Muscle layer of duodenum (tissue), 2 donors: Measurements from ENCODE around the gene CCR7.

Experiments
- H3K27ac ChIP-seq: one replicate; pipeline ENCODE4 v1.7.0; 2013; ENCODE audit warnings: mild to moderate bottlenecking, low read length
- H3K27me3 ChIP-seq: one replicate; pipeline ENCODE4 v1.7.0; 2013; ENCODE audit warnings: low read depth, mild to moderate bottlenecking, control low read depth, low read length
- H3K36me3 ChIP-seq, 2 donors: one replicate each; pipeline ENCODE4 v1.7.0; 2013; ENCODE audit warnings: low read length in 2 of 2, control low read depth in 1 of 2, mild to moderate bottlenecking in 1 of 2; ENCODE audit not compliant: insufficient read depth in 2 of 2, control insufficient read depth in 1 of 2
- H3K4me1 ChIP-seq, 2 donors: one replicate each; pipeline ENCODE4 v1.7.0; 2013; ENCODE audit warnings: low read length in 2 of 2, mild to moderate bottlenecking in 2 of 2, control low read depth in 1 of 2, moderate library complexity in 1 of 2; ENCODE audit not compliant: insufficient read depth in 2 of 2, control insufficient read depth in 1 of 2
- H3K4me3 ChIP-seq, 2 donors: one replicate each; pipeline ENCODE4 v1.7.0; 2013; ENCODE audit warnings: low read length in 2 of 2, low read depth in 1 of 2, mild to moderate bottlenecking in 1 of 2
- H3K9me3 ChIP-seq, 2 donors: one replicate each; pipeline ENCODE4 v1.7.0; 2013; ENCODE audit warnings: low read length in 2 of 2, control low read depth in 1 of 2, mild to moderate bottlenecking in 1 of 2; ENCODE audit not compliant: control insufficient read depth in 1 of 2
- donor health status: healthy.

Gene CCR7

GRCh38 chr17:40605306-40605705, 40.0 kb upstream of the CCR7 start:
- peaks cover 0 to 9% of the 10 kb centered on the region in 2 donors for H3K4me1 ChIP-seq
- no peaks in the 10 kb centered on the region for H3K9me3 ChIP-seq
- H3K4me3 ChIP-seq, result no peak overlapping the region
- H3K27ac ChIP-seq, result no peak overlapping the region
- no peaks in the 10 kb centered on the region for H3K36me3 ChIP-seq
- no peaks in the 10 kb centered on the region for H3K27me3 ChIP-seq

- Histone ChIP-seq H3K9me3 (no peaks in the 10 kb centered on the region), H3K27ac (no peak overlapping the region), H3K36me3 (no peaks in the 10 kb centered on the region), H3K4me3 (no peak overlapping the region), H3K27me3 (no peaks in the 10 kb centered on the region), H3K4me1 (peaks cover 0 to 9% of the 10 kb centered on the region in 2 donors)
These were observed 39.2 kb upstream of the CCR7 start for GRCh38 chr17:40604327-40605080.

- Histone ChIP-seq H3K4me3 (no peak overlapping the region), H3K36me3 (no peaks in the 10 kb centered on the region), H3K27me3 (no peaks in the 10 kb centered on the region), H3K27ac (no peak overlapping the region), H3K4me1 (peaks cover 0 to 9% of the 10 kb centered on the region in 2 donors), H3K9me3 (no peaks in the 10 kb centered on the region)
These were observed 37.5 kb upstream of the CCR7 start for GRCh38 chr17:40602445-40603443.

GRCh38 chr17:40600486-40601046, 35.3 kb upstream of the CCR7 start:
- H3K4me3 ChIP-seq, result no peak overlapping the region
- H3K9me3 ChIP-seq, result no peaks in the 10 kb centered on the region
- H3K27me3 ChIP-seq, result no peaks in the 10 kb centered on the region
- H3K36me3 ChIP-seq, result no peaks in the 10 kb centered on the region
- no peak overlapping the region for H3K27ac ChIP-seq
- peaks cover 0 to 9% of the 10 kb centered on the region in 2 donors for H3K4me1 ChIP-seq

GRCh38 chr17:40599468-40599763, 34.1 kb upstream of the CCR7 start:
- no peak overlapping the region for H3K27ac ChIP-seq
- H3K27me3 ChIP-seq, result no peaks in the 10 kb centered on the region
- peaks cover 0 to 9% of the 10 kb centered on the region in 2 donors for H3K4me1 ChIP-seq
- H3K4me3 ChIP-seq, result no peak overlapping the region
- H3K36me3 ChIP-seq, result no peaks in the 10 kb centered on the region
- no peaks in the 10 kb centered on the region for H3K9me3 ChIP-seq

GRCh38 chr17:40598619-40599467, 33.6 kb upstream of the CCR7 start:
- H3K27me3 ChIP-seq, result no peaks in the 10 kb centered on the region
- no peaks in the 10 kb centered on the region for H3K36me3 ChIP-seq
- no peaks in the 10 kb centered on the region for H3K9me3 ChIP-seq
- no peak overlapping the region for H3K27ac ChIP-seq
- no peak overlapping the region for H3K4me3 ChIP-seq
- peaks cover 0 to 9% of the 10 kb centered on the region in 2 donors for H3K4me1 ChIP-seq

GRCh38 chr17:40598301-40598618, 33.0 kb upstream of the CCR7 start:
- Histone ChIP-seq H3K27ac (no peak overlapping the region), H3K4me1 (peaks cover 0 to 9% of the 10 kb centered on the region in 2 donors), H3K4me3 (no peak overlapping the region), H3K27me3 (no peaks in the 10 kb centered on the region), H3K9me3 (no peaks in the 10 kb centered on the region), H3K36me3 (no peaks in the 10 kb centered on the region)

- Histone ChIP-seq H3K4me3 (no peak overlapping the region), H3K4me1 (peaks cover 0 to 7% of the 10 kb centered on the region in 2 donors), H3K27ac (no peak overlapping the region), H3K36me3 (no peaks in the 10 kb centered on the region), H3K9me3 (no peaks in the 10 kb centered on the region), H3K27me3 (no peaks in the 10 kb centered on the region)
These were observed 32.5 kb upstream of the CCR7 start for GRCh38 chr17:40597556-40598300.

- peaks cover 0 to 2% of the 10 kb centered on the region in 2 donors for H3K4me1 ChIP-seq
- H3K9me3 ChIP-seq, result no peaks in the 10 kb centered on the region
- H3K4me3 ChIP-seq, result no peak overlapping the region
- no peaks in the 10 kb centered on the region for H3K36me3 ChIP-seq
- H3K27me3 ChIP-seq, result no peaks in the 10 kb centered on the region
- no peak overlapping the region for H3K27ac ChIP-seq
These were observed 31.9 kb upstream of the CCR7 start for GRCh38 chr17:40597156-40597555.

GRCh38 chr17:40596261-40596919, 31.1 kb upstream of the CCR7 start:
- H3K4me3 ChIP-seq, result no peak overlapping the region
- H3K36me3 ChIP-seq, result no peaks in the 10 kb centered on the region
- H3K9me3 ChIP-seq, result no peaks in the 10 kb centered on the region
- H3K4me1 ChIP-seq, result no peaks in the 10 kb centered on the region
- no peak overlapping the region for H3K27ac ChIP-seq
- no peaks in the 10 kb centered on the region for H3K27me3 ChIP-seq
